Spleen (tissue), 11 donors: ENCODE results near the gene FBXL4. TPM values are rescaled to one million over a fixed set of nuclear protein-coding genes. Genes with fewer than 3 reads are reported as not detected.

Source experiments
- DNase-seq: peaks from one replicate; pipeline ENCODE4 v3.0.0-alpha.2; 2020
- H3K27ac ChIP-seq, 8 donors: fragments of 200-600 bp; sonication (generic) in 7 of 8; 1 replicate in 4 of 8; 2 replicates in 4 of 8; pipeline versions ENCODE4 v1.5.0 to v1.8.0; 2016 to 2021; ENCODE audit warnings: inconsistent platforms in 4 of 8, mild to moderate bottlenecking in 4 of 8, moderate library complexity in 1 of 8
- H3K27me3 ChIP-seq, 7 donors: fragments of 200-600 bp; sonication (generic) in 6 of 7; replicated peaks in 1 of 7; 1 replicate in 4 of 7; 2 replicates in 3 of 7; pipeline versions ENCODE4 v1.5.0 to v1.8.0; 2016 to 2021; ENCODE audit warnings: inconsistent platforms in 3 of 7, mild to moderate bottlenecking in 1 of 7
- H3K36me3 ChIP-seq, 6 donors: fragments of 200-600 bp; sonication (generic) in 5 of 6; 1 replicate in 4 of 6; 2 replicates in 2 of 6; pipeline versions ENCODE4 v1.5.0 to v1.8.0; 2016 to 2021; ENCODE audit warnings: inconsistent platforms in 2 of 6
- H3K4me1 ChIP-seq, 6 donors: fragments of 200-600 bp; sonication (generic) in 5 of 6; 1 replicate in 3 of 6; 2 replicates in 3 of 6; pipeline versions ENCODE4 v1.5.0 to v1.8.0; 2016 to 2021; ENCODE audit warnings: inconsistent platforms in 3 of 6
- H3K4me3 ChIP-seq, 8 donors: fragments of 200-600 bp; sonication (generic) in 7 of 8; 1 replicate in 4 of 8; 2 replicates in 4 of 8; pipeline versions ENCODE4 v1.5.0 to v1.8.0; 2016 to 2021; ENCODE audit warnings: inconsistent platforms in 4 of 8, mild to moderate bottlenecking in 4 of 8, moderate library complexity in 2 of 8
- H3K9me3 ChIP-seq, 8 donors: fragments of 200-600 bp; sonication (generic) in 7 of 8; 1 replicate in 4 of 8; 2 replicates in 4 of 8; pipeline versions ENCODE4 v1.5.0 to v1.8.0; 2016 to 2021; ENCODE audit warnings: inconsistent platforms in 4 of 8
- POLR2A ChIP-seq, 3 donors: fragments of 450-650 bp; IDR thresholded peaks; one replicate each; pipeline ENCODE4 v1.5.1; 2017; ENCODE audit warnings: antibody characterized with exemption in 3 of 3, mild to moderate bottlenecking in 1 of 3
- POLR2AphosphoS5 ChIP-seq, 3 donors: sonication (generic); formaldehyde crosslinking; IDR thresholded peaks; one replicate each; pipeline ENCODE4 v1.5.1; 2017; ENCODE audit warnings: antibody characterized with exemption in 3 of 3
- WGBS, 5 donors: extraction: QIAGEN DNeasy Blood & Tissue Kit in 3 of 5; methylation state at CpG; one replicate each; pipeline versions ENCODE4 v1.1.5 to v1.1.7; 2013 to 2018; 5-methylcytosine and 5-hydroxymethylcytosine counted together
- intact Hi-C: fragments of 100-400 bp; cut with DNase I; formaldehyde crosslinking; loops from one replicate; pipeline ENCODE4 v1.15.0; 2023; ENCODE audit warnings: low total_unique reads
- polyA plus RNA-seq, 3 donors: library from polyadenylated mRNA; stranded (reverse); fragments of 200-250 nt; gene quantifications; one replicate each; pipeline ENCODE4 v1.2.1, GENCODE V29; 2013
- total RNA-seq, 7 donors: library from RNA; depleted of rRNA in 3 of 7; stranded (reverse); fragments of >200 nt in 3 of 7; fragmentation: NEBNext Ultra II Directional in 4 of 7; extraction: Animal tissue kit (Norgen Biotek cat#: 25700) in 4 of 7; gene quantifications; one replicate each; pipeline versions ENCODE4 v1.1.0 to v1.2.1, GENCODE V29; 2016 to 2021
- TF ChIP-seq, protein P1 (sequence below), 11 experiments: fragments of 200-600 bp in 7 of 11; fragments of 450-650 bp in 4 of 11; sonication (generic) in 4 of 11; IDR thresholded peaks in 8 of 11; conservative IDR thresholded peaks in 3 of 11; 1 replicate in 7 of 11; 2 replicates in 4 of 11; pipeline versions ENCODE4 v1.4.0 to v1.8.0; 2016 to 2021; ENCODE audit warnings: antibody characterized with exemption in 11 of 11, inconsistent platforms in 4 of 11, mild to moderate bottlenecking in 1 of 11
- donor health status: healthy with polysubstance abuse.
- donor health status: DM: no; HTN: no; CAD: no; lungs with moderate emphysema.
- donor health status: DM: no; HTN: no; CAD: no.
- donor health status: Bipolar disorder and iron deficiency.
- donor health status: healthy.
- donor health status: DM: no; HTN: no; CAD: no.
- donor health status: DM: yes; HTN: yes; CAD: no.

Gene FBXL4
- total and polyA plus RNA-seq, 10 donors = 2.7 to 27.0 (median 19.1) TPM

DNA sequence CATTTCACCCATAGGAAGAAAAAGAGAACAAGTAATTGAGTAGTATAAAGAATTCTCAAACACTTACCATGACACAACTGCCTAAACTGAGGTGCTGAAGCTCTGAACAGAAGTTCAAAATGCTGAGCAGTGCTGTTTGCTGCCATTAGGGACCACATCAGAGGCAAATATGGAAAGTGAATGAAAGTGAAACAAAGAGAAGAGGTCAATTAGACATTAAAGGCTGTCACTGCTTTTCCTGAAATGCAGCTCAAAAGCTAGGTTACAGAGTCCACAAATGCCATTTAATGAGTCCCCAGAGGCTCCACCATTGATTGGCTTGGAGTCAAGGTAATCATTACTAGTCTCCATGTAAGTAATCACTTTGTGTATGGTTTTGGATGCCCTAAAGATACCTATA is 67.3 kb downstream of the FBXL4 start:
- Histone ChIP-seq H3K9me3 (no peaks in the 10 kb centered on the region), H3K27me3 (no peaks in the 10 kb centered on the region), H3K4me3 (no peak overlapping the region), H3K4me1 (no peaks in the 10 kb centered on the region), H3K27ac (no peak overlapping the region), H3K36me3 (peaks cover 0 to 58% (median 1%) of the 10 kb centered on the region in 6 donors)
- intact Hi-C loops = no loop called here
- TF ChIP-seq, protein P1, sequence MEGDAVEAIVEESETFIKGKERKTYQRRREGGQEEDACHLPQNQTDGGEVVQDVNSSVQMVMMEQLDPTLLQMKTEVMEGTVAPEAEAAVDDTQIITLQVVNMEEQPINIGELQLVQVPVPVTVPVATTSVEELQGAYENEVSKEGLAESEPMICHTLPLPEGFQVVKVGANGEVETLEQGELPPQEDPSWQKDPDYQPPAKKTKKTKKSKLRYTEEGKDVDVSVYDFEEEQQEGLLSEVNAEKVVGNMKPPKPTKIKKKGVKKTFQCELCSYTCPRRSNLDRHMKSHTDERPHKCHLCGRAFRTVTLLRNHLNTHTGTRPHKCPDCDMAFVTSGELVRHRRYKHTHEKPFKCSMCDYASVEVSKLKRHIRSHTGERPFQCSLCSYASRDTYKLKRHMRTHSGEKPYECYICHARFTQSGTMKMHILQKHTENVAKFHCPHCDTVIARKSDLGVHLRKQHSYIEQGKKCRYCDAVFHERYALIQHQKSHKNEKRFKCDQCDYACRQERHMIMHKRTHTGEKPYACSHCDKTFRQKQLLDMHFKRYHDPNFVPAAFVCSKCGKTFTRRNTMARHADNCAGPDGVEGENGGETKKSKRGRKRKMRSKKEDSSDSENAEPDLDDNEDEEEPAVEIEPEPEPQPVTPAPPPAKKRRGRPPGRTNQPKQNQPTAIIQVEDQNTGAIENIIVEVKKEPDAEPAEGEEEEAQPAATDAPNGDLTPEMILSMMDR (IDR thresholded peaks at IDR 0.05 in 8 of 11, conservative IDR thresholded peaks at IDR 0.05 in 3 of 11) = no peak
- no peak for TF ChIP-seq POLR2AphosphoS5 (IDR thresholded peaks at IDR 0.05)
- no peak for TF ChIP-seq POLR2A (IDR thresholded peaks at IDR 0.05)
- no peak for DNase-seq

DNA sequence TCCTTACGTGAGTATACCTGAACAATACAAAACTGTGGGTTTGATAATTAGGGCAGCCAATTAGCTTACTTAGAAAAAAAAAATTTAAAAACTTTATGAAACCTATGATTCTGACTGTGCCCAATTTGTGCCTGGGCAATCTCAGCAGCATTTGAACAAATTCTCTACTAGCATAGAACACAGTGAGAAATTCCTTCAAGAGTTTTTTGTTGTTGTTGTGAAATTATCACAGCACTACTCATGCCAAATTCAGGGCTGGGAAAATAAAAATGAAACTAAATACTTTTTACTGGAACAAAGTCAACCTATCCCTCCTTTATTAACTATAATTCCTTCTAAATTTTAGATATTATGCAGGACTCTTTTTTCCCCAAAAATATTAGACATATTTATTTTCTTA is 70.5 kb downstream of the FBXL4 start:
- H3K4me3 ChIP-seq = no peak overlapping the region
- H3K36me3 ChIP-seq = peaks cover 0 to 78% (median 0%) of the 10 kb centered on the region in 6 donors
- TF ChIP-seq, protein P1 (IDR thresholded peaks at IDR 0.05 in 8 of 11, conservative IDR thresholded peaks at IDR 0.05 in 3 of 11) = no peak
- no peak for TF ChIP-seq POLR2A (IDR thresholded peaks at IDR 0.05)
- no peak for TF ChIP-seq POLR2AphosphoS5 (IDR thresholded peaks at IDR 0.05)
- intact Hi-C loops = no loop called here
- no peak for DNase-seq
- no peaks in the 10 kb centered on the region for H3K9me3 ChIP-seq
- no peaks in the 10 kb centered on the region for H3K4me1 ChIP-seq
- H3K27me3 ChIP-seq = no peaks in the 10 kb centered on the region
- H3K27ac ChIP-seq = no peak overlapping the region
- 0 to 98% (median 0%) methylated on average over 1 of the region's 1 CpG for WGBS, 5 donors

DNA sequence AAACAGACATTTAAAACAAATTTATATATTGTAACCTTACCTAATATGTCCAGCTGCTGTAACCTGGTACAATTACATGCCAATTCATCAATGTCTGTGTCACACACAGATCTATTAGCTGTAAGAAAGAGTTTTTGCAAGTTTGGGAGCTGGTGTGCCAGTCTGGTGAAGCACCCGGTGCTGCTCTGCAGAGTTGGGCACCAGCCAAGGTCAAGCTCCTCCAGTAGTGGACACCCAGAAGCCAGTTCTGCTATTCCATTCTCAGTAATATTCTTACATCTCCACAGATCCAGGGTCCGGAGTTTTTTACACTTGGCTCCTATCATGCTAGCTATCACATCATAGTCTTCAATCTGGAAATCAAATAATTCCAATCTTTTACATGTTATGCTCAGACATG is 72.4 kb downstream of the FBXL4 start:
- H3K4me3 ChIP-seq = no peak overlapping the region
- intact Hi-C loops = no loop called here

DNA sequence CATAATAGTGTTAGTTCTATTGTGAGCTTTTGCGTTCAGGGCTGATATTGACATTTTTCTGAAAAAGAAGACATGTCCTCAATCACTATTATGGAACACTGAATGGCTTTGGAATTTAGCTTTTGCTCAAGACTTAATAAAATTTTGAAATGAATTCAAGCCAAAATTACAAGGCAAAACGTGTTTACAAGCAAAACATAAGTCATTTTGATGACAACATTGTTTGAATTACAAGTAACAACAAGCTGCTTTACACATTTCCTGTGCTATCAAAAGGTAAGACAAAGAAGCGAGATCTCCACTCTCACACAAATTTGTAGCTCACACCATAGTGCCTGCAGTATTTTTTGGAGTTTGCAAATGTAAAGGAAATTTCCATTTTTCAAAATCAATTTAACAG is 75.9 kb downstream of the FBXL4 start:
- 85 to 91% (median 90%) methylated on average over 3 of the region's 3 CpGs for WGBS, 5 donors
- intact Hi-C loops = no loop called here

More for the DNA sequence above, 72.4 kb downstream of the FBXL4 start:
- Histone ChIP-seq H3K27ac (no peak overlapping the region), H3K36me3 (peaks cover 0 to 81% (median 0%) of the 10 kb centered on the region in 6 donors), H3K4me1 (no peaks in the 10 kb centered on the region), H3K9me3 (no peaks in the 10 kb centered on the region), H3K27me3 (no peaks in the 10 kb centered on the region)
- no peak for DNase-seq
- TF ChIP-seq POLR2A (IDR thresholded peaks at IDR 0.05) (no peak), POLR2AphosphoS5 (IDR thresholded peaks at IDR 0.05) (no peak)
- TF ChIP-seq, protein P1 (IDR thresholded peaks at IDR 0.05 in 8 of 11, conservative IDR thresholded peaks at IDR 0.05 in 3 of 11) = no peak
- 76 to 85% (median 81%) methylated on average over 2 of the region's 2 CpGs for WGBS, 5 donors

More for the DNA sequence above, 75.9 kb downstream of the FBXL4 start:
- no peak overlapping the region for H3K4me3 ChIP-seq
- H3K9me3 ChIP-seq = no peaks in the 10 kb centered on the region
- H3K27me3 ChIP-seq = no peaks in the 10 kb centered on the region
- H3K27ac ChIP-seq = no peak overlapping the region
- TF ChIP-seq POLR2A (IDR thresholded peaks at IDR 0.05) (no peak), POLR2AphosphoS5 (IDR thresholded peaks at IDR 0.05) (no peak)
- TF ChIP-seq, protein P1 (IDR thresholded peaks at IDR 0.05 in 8 of 11, conservative IDR thresholded peaks at IDR 0.05 in 3 of 11) = no peak
- no peak for DNase-seq
- H3K4me1 ChIP-seq = no peaks in the 10 kb centered on the region
- H3K36me3 ChIP-seq = peaks cover 0 to 57% (median 0%) of the 10 kb centered on the region in 6 donors
